ENCODE measurements around the gene CARD16.

The CARD16 gene

GRCh38 chr11:104991994-104992393, 53.1 kb downstream of the CARD16 start:
- TF ChIP-seq CTCF (IDR thresholded peaks at IDR 0.05; ENCODE audit: borderline replicate concordance, insufficient read depth, low read depth, low read length): no peak
- H3K4me3 ChIP-seq (ENCODE audit: low read depth, low read length): no peak overlapping the region
